IPS-18c (cell line): ENCODE results near the gene NF2.

ENCODE experiments used
- H3K4me3 ChIP-seq: 2 replicates; pipeline ENCODE4 v1.7.0; 2013; ENCODE audit warnings: low read depth, mild to moderate bottlenecking, low read length, moderate library complexity; ENCODE audit not compliant: insufficient read depth
- H3K9me3 ChIP-seq: one replicate; pipeline ENCODE4 v1.6.1; 2013; ENCODE audit warnings: mild to moderate bottlenecking, low read length, moderate library complexity; ENCODE audit not compliant: control insufficient read depth, insufficient read depth

Gene NF2

DNA sequence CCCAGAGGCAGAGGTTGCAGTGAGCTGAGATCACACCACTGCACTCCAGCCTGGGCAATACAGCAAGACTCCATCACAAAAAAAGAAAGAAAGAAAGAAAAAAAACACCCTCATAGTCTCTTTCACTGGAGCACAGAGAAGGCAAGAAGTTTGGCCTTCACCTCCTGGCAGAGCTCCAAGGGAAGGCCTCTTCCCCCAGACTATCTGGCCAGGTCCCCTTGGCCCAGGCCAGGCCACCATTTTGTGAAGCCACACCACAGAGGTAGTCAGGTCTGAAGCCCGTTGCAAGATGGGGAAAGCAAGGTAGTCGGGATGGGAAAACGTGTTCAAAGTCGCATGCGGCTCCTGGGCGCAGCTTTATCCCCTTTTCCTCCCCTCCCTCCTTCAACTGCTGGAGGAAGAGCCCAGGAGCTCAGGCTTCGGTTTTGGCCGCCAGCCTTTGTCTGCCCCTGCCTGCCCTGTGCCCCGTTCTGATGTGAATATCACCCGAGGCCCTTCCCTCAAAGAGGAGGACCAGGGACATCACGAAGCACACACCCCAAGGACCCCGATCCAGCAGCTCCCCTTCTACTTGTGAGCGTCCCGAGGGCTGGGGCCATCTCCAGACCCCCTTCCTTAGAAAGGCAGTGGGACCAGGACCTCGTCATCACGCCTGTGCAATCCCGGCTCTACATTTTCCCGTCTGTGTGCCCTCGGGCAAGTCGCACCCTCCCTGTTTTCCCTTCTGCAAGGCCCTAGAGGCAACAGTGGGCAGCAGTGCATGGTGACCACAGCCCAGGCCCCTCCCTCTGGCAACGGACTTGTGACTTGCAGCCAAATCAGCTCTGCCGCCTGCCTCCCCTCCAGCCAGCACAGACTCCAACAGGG lies 134.1 kb downstream of the NF2 start:
- H3K4me3 ChIP-seq, result no peak overlapping the region
- H3K9me3 ChIP-seq, result no peaks in the 10 kb centered on the region

DNA sequence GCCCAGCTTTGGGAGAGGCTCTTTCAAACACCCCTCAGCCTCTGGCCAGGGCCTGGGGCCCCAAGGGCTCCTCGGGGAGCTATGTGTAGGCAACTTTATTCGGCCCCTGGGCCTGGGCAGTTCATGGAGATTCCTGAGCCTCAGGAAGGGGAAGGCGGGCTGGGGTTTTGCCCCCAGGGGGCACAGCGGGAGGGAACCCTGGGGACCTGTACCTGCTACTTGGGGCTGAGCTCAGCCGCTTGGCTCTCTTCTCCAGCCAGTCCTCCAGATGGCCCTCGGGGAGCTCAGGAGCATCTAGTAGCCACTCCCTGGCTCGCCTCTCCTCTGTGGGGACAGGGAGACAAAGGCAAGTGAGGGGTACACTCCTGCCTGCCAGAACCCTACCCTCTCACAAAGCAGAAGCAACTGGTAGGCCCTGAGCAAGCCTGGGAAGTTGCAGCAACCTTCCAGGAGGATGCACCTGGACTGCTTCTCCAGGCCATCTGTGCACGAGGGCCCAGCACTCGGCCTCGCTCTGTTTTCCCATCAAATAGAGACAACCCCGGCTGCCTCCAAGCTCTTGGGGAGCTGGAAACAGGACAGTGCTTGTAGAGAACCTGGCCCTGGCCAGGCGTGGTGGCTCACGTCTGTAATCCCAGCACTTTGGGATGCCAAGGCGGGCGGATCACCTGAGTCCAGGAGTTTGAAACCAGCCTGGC lies 134.8 kb downstream of the NF2 start:
- Histone ChIP-seq H3K4me3 (no peak overlapping the region), H3K9me3 (no peaks in the 10 kb centered on the region)

DNA sequence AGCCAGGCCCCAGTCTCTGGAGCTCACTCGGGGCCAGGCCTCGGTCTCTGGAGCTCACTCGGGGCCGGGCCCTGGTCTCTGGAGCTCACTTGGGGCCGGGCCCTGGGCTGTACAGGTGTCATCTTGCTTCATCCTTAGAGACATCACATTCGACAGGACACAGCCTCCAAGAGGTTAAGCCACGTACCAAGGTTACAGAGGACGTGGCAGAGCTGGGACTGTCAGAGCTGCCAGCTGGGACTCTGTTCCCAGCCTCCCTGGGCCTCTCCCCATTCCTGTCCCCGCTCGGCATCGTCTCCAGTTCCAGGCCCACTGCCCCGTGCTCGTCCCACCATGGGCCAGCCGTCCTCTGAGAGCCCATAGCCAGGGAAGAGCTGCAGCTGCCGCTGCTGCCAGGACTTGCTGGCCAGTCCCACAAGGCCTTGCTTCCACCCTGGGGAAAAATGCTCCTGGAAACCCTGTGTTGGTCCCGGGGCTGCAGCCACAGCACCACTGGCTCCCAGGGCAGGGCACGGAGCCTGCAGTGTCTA lies 136.0 kb downstream of the NF2 start:
- no peak overlapping the region for H3K4me3 ChIP-seq
- no peaks in the 10 kb centered on the region for H3K9me3 ChIP-seq

DNA sequence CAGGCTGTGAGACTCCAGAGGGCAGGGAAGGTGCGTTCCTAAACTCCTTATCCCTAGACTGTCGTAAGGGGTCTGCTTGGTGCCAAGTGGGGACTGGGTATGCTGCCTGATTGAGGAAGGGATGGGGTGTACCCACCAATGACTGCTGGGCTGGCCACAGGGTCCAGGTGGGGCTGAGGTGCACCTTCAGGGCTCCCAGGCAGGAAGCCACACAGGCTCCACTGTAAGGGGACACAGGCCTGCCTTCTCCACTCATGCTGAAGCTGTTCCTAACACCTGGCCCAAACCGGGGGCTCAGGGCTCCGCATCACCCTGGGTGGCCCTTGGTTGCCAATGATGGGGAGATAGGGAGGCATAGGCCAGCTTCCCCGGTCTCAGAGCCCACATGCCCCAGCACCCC lies 136.8 kb downstream of the NF2 start:
- no peak overlapping the region for H3K4me3 ChIP-seq
- no peaks in the 10 kb centered on the region for H3K9me3 ChIP-seq

DNA sequence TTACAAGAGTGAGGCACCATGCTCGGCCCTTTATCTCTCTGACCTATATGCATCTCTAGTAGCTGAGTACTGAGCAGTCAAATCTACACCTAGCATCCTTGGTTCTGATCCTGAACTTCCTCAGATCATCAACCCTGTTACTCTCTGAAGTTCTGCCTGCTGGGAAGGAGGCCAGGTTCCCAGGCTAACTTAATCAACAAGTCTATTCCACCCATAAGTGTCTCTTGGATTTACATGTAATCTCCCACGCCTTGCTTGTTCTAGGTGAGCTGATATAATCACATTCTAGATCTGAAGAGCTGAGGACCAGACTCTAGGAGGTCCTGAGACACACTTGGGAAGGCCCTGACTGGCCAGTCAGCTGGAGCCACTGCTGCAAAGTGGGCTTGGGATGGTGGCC lies 138.5 kb downstream of the NF2 start:
- Histone ChIP-seq H3K4me3 (no peak overlapping the region), H3K9me3 (no peaks in the 10 kb centered on the region)

DNA sequence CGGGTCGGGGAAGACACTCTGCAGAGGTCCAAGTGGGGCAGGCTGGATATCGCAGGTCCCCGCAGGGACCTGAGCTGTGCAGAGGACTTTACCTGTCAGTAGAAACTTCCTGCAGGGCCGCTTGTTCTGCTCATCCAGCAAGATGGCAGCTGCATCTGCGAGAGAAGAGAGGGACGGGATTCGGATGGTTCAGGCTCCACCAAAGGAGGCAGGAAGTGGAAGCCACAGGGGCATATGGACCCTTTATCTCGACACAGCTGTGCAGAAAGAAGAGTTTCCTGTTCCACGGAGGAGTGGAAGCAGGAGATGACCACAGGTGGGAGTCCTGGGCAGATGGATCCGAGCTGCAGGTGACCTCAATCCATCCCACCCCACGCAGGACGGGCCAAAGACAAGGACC lies 138.9 kb downstream of the NF2 start:
- Histone ChIP-seq H3K9me3 (no peaks in the 10 kb centered on the region), H3K4me3 (no peak overlapping the region)

DNA sequence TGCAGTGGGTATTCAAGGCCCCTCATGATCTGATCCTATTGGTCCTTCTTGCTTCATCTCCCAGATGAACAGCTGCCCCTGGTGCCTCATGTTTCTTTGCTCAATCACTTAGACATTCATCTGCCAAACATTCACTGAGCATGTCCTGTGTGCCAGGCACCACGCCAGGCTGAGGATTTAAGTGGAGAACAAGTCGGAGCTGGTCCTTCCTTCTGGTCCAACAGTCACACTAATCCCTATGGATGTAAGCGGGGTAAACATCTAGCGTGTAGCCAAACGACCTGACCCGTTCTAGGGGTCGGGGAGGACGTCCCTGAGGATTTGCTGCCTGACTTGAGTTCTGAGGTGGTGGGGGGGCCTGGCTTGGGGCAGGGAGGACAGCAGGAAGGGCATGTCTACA lies 141.5 kb downstream of the NF2 start:
- Histone ChIP-seq H3K9me3 (peaks cover 2% of the 10 kb centered on the region), H3K4me3 (no peak overlapping the region)

DNA sequence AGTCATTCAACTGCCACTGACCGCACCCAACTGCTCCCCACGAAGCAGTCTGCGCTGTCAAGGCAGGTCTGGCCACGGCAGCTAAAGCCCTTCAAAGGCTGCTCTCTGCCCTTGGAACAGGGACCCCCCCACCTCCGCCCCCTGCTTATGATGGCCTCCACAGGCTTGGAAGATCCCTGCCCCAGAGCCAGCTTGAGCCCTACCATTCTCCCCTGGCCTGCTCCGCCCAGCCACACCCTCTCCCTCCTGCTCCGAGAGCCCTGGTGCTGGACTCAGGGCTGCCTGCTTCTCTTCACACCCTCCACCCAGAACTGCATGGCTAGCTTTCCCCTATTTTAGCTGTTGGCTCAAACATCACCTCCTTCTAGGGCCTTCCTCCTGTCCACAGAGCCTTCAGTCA lies 144.4 kb downstream of the NF2 start:
- H3K4me3 ChIP-seq, result no peak overlapping the region
- H3K9me3 ChIP-seq, result peaks cover 4% of the 10 kb centered on the region
